GM19463 (cell line): ENCODE measurements around the gene MBNL3.

Experiments
- ATAC-seq: cut with Tn5 transposase; IDR thresholded peaks from one replicate; pipeline ENCODE4 v1.9.1; 2021; ENCODE audit warnings: mild to moderate bottlenecking, moderate library complexity; ENCODE audit not compliant: unreplicated experiment

MBNL3 gene

GRCh38 chrX:132488819-132489577 lies at the start of gene MBNL3:
TSS of gene MBNL3 (minus strand) at chrX:132489038. CDS start at chrX:132439611, 49,427 bp downstream.
- peak; percentile 62 for ATAC-seq

GRCh38 chrX:132533409-132533808 lies 44.6 kb upstream of the MBNL3 start:
- ATAC-seq: no peak

GRCh38 chrX:132532913-132533312 lies 44.1 kb upstream of the MBNL3 start:
- no peak for ATAC-seq

GRCh38 chrX:132532097-132532496 lies 43.3 kb upstream of the MBNL3 start:
- no peak for ATAC-seq

- no peak for ATAC-seq
Observed at GRCh38 chrX:132520792-132521191, 32.0 kb upstream of the MBNL3 start.

- no peak for ATAC-seq
Observed at GRCh38 chrX:132520213-132520612, 31.4 kb upstream of the MBNL3 start.

GRCh38 chrX:132518401-132518800 lies 29.6 kb upstream of the MBNL3 start:
- ATAC-seq: no peak

GRCh38 chrX:132508834-132509233 lies 20.0 kb upstream of the MBNL3 start:
- no peak for ATAC-seq

- no peak for ATAC-seq
Observed at GRCh38 chrX:132505116-132505515, 16.3 kb upstream of the MBNL3 start.

- no peak for ATAC-seq
Observed at GRCh38 chrX:132504417-132504816, 15.6 kb upstream of the MBNL3 start.

- ATAC-seq: no peak
Observed at GRCh38 chrX:132501606-132502005, 12.8 kb upstream of the MBNL3 start.

GRCh38 chrX:132497432-132497831 lies 8.6 kb upstream of the MBNL3 start:
- ATAC-seq: no peak

GRCh38 chrX:132493095-132493494 lies 4.3 kb upstream of the MBNL3 start:
- ATAC-seq: no peak

- peak; percentile 22 for ATAC-seq
Observed at GRCh38 chrX:132491191-132491590, 2.4 kb upstream of the MBNL3 start.

GRCh38 chrX:132489578-132490419 lies 961 bp upstream of the MBNL3 start:
- ATAC-seq: peak; percentile 34

- no peak for ATAC-seq
Observed at GRCh38 chrX:132488180-132488705, 595 bp downstream of the MBNL3 start.

- ATAC-seq: no peak
Observed at GRCh38 chrX:132486599-132487178, 2.1 kb downstream of the MBNL3 start.

GRCh38 chrX:132483951-132484350 lies 4.9 kb downstream of the MBNL3 start:
- ATAC-seq: no peak

- no peak for ATAC-seq
Observed at GRCh38 chrX:132483488-132483887, 5.3 kb downstream of the MBNL3 start.

- no peak for ATAC-seq
Observed at GRCh38 chrX:132482632-132483031, 6.2 kb downstream of the MBNL3 start.

- ATAC-seq: no peak
Observed at GRCh38 chrX:132481449-132481848, 7.4 kb downstream of the MBNL3 start.
